SK-N-SH treated with all-trans-retinoic acid at 6 μM for 48 hours (cell line): ENCODE results near the gene PKD1.
"Not testable (repeated sequence)": the region's sequence is repeated elsewhere in the genome, so short reads cannot be mapped to it uniquely, and the experiment has no call there.

Experiments used
- BACH2 ChIP-seq: fragments of 250-450 bp; sonication (Bioruptor Pico); IDR thresholded peaks from 2 replicates; pipeline ENCODE4 v1.9.0; 2021; ENCODE audit warnings: mild to moderate bottlenecking, borderline replicate concordance
- ESRRG ChIP-seq: fragments of 250-450 bp; sonication (Bioruptor Pico); IDR thresholded peaks from 2 replicates; pipeline ENCODE4 v1.6.1; 2021; ENCODE audit warnings: mild to moderate bottlenecking
- ISL1 ChIP-seq: fragments of 250-450 bp; sonication (Bioruptor Pico); IDR thresholded peaks from 2 replicates; pipeline ENCODE4 v2.1.2; 2022; ENCODE audit warnings: mild to moderate bottlenecking, moderate library complexity
- PATZ1 ChIP-seq: fragments of 250-450 bp; sonication (Bioruptor Pico); IDR thresholded peaks from 2 replicates; pipeline ENCODE4 v1.8.0; 2020; ENCODE audit warnings: mild to moderate bottlenecking, moderate library complexity, borderline replicate concordance
- PPARA ChIP-seq: fragments of 250-450 bp; sonication (Bioruptor Pico); IDR thresholded peaks from 2 replicates; pipeline ENCODE4 v1.5.0; 2020; ENCODE audit warnings: mild to moderate bottlenecking, borderline replicate concordance
- RARB ChIP-seq: fragments of 250-450 bp; sonication (Bioruptor Pico); IDR thresholded peaks from 2 replicates; pipeline ENCODE4 v1.8.0; 2021; ENCODE audit warnings: mild to moderate bottlenecking, moderate library complexity
- TCF4 ChIP-seq: fragments of 250-450 bp; sonication (Bioruptor Pico); IDR thresholded peaks from 2 replicates; pipeline ENCODE4 v1.8.0; 2021; ENCODE audit warnings: mild to moderate bottlenecking, moderate library complexity, borderline replicate concordance
- TOX ChIP-seq: fragments of 250-450 bp; sonication (Bioruptor Pico); IDR thresholded peaks from 2 replicates; pipeline ENCODE4 v1.8.0; 2021; ENCODE audit warnings: mild to moderate bottlenecking, moderate library complexity, borderline replicate concordance
- ZC3H10 ChIP-seq: fragments of 250-450 bp; sonication (Bioruptor Pico); IDR thresholded peaks from 2 replicates; pipeline ENCODE4 v1.5.1; 2021; ENCODE audit warnings: mild to moderate bottlenecking, moderate library complexity
- ZFP3 ChIP-seq: fragments of 250-450 bp; sonication (Bioruptor Pico); IDR thresholded peaks from 2 replicates; pipeline ENCODE4 v1.5.0; 2020; ENCODE audit warnings: mild to moderate bottlenecking, moderate library complexity
- ZFP30 ChIP-seq: fragments of 450-650 bp; formaldehyde crosslinking; IDR thresholded peaks from 2 replicates; pipeline ENCODE4 v1.5.0; 2022; ENCODE audit warnings: mild to moderate bottlenecking, moderate library complexity
- ZNF565 ChIP-seq: fragments of 450-650 bp; formaldehyde crosslinking; conservative IDR thresholded peaks from 2 replicates; pipeline ENCODE4 v1.5.0; 2020; ENCODE audit warnings: low read depth, mild to moderate bottlenecking, moderate library complexity
- ZNF70 ChIP-seq: fragments of 450-650 bp; formaldehyde crosslinking; IDR thresholded peaks from 2 replicates; pipeline ENCODE4 v1.5.0; 2020; ENCODE audit warnings: mild to moderate bottlenecking, moderate library complexity

GRCh38 chr16:2107121-2107790, 28.4 kb downstream of the PKD1 start:
- not testable (repeated sequence) for TF ChIP-seq ZFP3 (CRISPR knock-in tag); PPARA (CRISPR knock-in tag); ZC3H10; PATZ1 (CRISPR knock-in tag); ZNF70 (CRISPR knock-in tag); ZFP30 (CRISPR knock-in tag); ESRRG (CRISPR knock-in tag); TCF4; ISL1; BACH2 (CRISPR knock-in tag); TOX (CRISPR knock-in tag); RARB (CRISPR knock-in tag); ZNF565
